Stomach (tissue), 4 donors: ENCODE results near the gene IVD.

ENCODE experiments used
- POLR2AphosphoS5 ChIP-seq, 3 donors: sonication (generic); formaldehyde crosslinking; IDR thresholded peaks; one replicate each; pipeline ENCODE4 v1.6.1; 2016; ENCODE audit warnings: antibody characterized with exemption in 3 of 3
- TF ChIP-seq, protein P1 (sequence below), 7 experiments: fragments of 450-650 bp in 4 of 7; fragments of 200-600 bp in 3 of 7; sonication (generic) in 3 of 7; IDR thresholded peaks; one replicate each; pipeline ENCODE4 v1.5.1; 2016 to 2019; ENCODE audit warnings: antibody characterized with exemption in 7 of 7, control low read depth in 2 of 7, mild to moderate bottlenecking in 1 of 7

DNA sequence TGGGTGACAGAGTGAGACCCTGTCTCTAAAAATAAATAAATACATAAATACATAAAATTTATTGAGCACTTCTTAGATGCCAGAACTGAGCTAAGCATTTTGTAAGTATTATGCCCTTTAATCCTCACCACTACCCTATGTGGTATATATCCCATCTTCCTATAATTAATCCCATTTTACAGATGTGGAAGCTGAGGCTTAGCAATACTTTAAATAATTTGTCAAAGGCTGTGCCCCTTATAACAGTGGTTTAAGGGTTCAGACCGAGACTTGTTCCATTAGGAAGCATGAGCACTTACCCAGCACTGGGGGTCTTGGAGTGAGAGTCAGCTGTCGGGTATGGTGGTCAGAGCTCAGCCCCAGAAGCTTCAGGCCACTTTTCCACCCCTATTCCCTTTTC lies 57.7 kb downstream of the IVD start:
- TF ChIP-seq, protein P1, sequence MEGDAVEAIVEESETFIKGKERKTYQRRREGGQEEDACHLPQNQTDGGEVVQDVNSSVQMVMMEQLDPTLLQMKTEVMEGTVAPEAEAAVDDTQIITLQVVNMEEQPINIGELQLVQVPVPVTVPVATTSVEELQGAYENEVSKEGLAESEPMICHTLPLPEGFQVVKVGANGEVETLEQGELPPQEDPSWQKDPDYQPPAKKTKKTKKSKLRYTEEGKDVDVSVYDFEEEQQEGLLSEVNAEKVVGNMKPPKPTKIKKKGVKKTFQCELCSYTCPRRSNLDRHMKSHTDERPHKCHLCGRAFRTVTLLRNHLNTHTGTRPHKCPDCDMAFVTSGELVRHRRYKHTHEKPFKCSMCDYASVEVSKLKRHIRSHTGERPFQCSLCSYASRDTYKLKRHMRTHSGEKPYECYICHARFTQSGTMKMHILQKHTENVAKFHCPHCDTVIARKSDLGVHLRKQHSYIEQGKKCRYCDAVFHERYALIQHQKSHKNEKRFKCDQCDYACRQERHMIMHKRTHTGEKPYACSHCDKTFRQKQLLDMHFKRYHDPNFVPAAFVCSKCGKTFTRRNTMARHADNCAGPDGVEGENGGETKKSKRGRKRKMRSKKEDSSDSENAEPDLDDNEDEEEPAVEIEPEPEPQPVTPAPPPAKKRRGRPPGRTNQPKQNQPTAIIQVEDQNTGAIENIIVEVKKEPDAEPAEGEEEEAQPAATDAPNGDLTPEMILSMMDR (IDR thresholded peaks at IDR 0.05): no peak
- TF ChIP-seq POLR2AphosphoS5 (IDR thresholded peaks at IDR 0.05): no peak
